Stimulated activated CD8-positive, alpha-beta memory T cell treated with anti-CD3 and anti-CD28 coated beads, Interleukin-4, amount 100 ng/mL, for 24 hours (primary cell): ENCODE results near the gene CAVIN2.

ENCODE experiments used
- DNase-seq: peaks from one replicate; pipeline ENCODE4 v3.0.0-alpha.2; 2020; ENCODE audit warnings: low read depth

The CAVIN2 gene

GRCh38 chr2:191839918-191840804, 6.7 kb downstream of the CAVIN2 start:
- DNase-seq: no peak

- DNase-seq: no peak
These were observed 8.4 kb downstream of the CAVIN2 start for GRCh38 chr2:191838526-191838925.

- no peak for DNase-seq
These were observed 9.8 kb downstream of the CAVIN2 start for GRCh38 chr2:191836853-191837769.

- DNase-seq: no peak
These were observed 10.4 kb downstream of the CAVIN2 start for GRCh38 chr2:191836471-191836852.

GRCh38 chr2:191835539-191836350, 11.1 kb downstream of the CAVIN2 start:
- DNase-seq: no peak

- no peak for DNase-seq
These were observed 11.8 kb downstream of the CAVIN2 start for GRCh38 chr2:191835100-191835499.

GRCh38 chr2:191833356-191833755, 13.5 kb downstream of the CAVIN2 start:
- DNase-seq: no peak

GRCh38 chr2:191832668-191833067, 14.2 kb downstream of the CAVIN2 start:
- no peak for DNase-seq

GRCh38 chr2:191831410-191831994, 15.4 kb downstream of the CAVIN2 start:
- DNase-seq: no peak

GRCh38 chr2:191824398-191824797, 22.5 kb downstream of the CAVIN2 start:
- DNase-seq: no peak

- DNase-seq: no peak
These were observed 25.8 kb downstream of the CAVIN2 start for GRCh38 chr2:191821078-191821477.

GRCh38 chr2:191818725-191819350, 28.1 kb downstream of the CAVIN2 start:
- no peak for DNase-seq

GRCh38 chr2:191818133-191818532, 28.8 kb downstream of the CAVIN2 start:
- no peak for DNase-seq

- DNase-seq: no peak
These were observed 31.9 kb downstream of the CAVIN2 start for GRCh38 chr2:191815010-191815409.

- DNase-seq: no peak
These were observed 32.9 kb downstream of the CAVIN2 start for GRCh38 chr2:191813943-191814342.

GRCh38 chr2:191811807-191812602, 34.9 kb downstream of the CAVIN2 start:
- peak; percentile 11 for DNase-seq

- no peak for DNase-seq
These were observed 40.5 kb downstream of the CAVIN2 start for GRCh38 chr2:191806396-191806795.

- DNase-seq: no peak
These were observed 42.1 kb downstream of the CAVIN2 start for GRCh38 chr2:191804766-191805165.

- DNase-seq: no peak
These were observed 43.9 kb downstream of the CAVIN2 start for GRCh38 chr2:191803007-191803406.

GRCh38 chr2:191802180-191802579, 44.7 kb downstream of the CAVIN2 start:
- DNase-seq: no peak
